H9 (cell line): ENCODE data around the gene EXOC2. TPM values are rescaled to one million over a fixed set of nuclear protein-coding genes. Genes with fewer than 3 reads are reported as not detected.

ENCODE experiments used
- DNase-seq: peaks from one replicate; pipeline ENCODE4 v3.0.0-alpha.2; 2017
- H2AFZ ChIP-seq: one replicate; pipeline ENCODE4 v1.6.1; 2013; ENCODE audit warnings: mild to moderate bottlenecking, low read length, control low read depth, moderate library complexity
- H2AK5ac ChIP-seq: 2 replicates; pipeline ENCODE4 v1.6.1; 2013; ENCODE audit warnings: low read length, control low read depth, mixed read lengths; ENCODE audit not compliant: insufficient read length
- H2BK120ac ChIP-seq: one replicate; pipeline ENCODE4 v1.6.1; 2013; ENCODE audit warnings: low read depth, mild to moderate bottlenecking, low read length, control low read depth, inconsistent platforms; ENCODE audit not compliant: poor library complexity, severe bottlenecking
- H2BK12ac ChIP-seq: 2 replicates; pipeline ENCODE4 v1.6.1; 2013; ENCODE audit warnings: low read length, control low read depth, mixed read lengths, low read depth; ENCODE audit not compliant: insufficient read length
- H2BK15ac ChIP-seq: 2 replicates; pipeline ENCODE4 v1.6.1; 2013; ENCODE audit warnings: low read depth, low read length, control low read depth
- H2BK20ac ChIP-seq: one replicate; pipeline ENCODE4 v1.6.1; 2013; ENCODE audit warnings: low read depth, mild to moderate bottlenecking, low read length, control low read depth, inconsistent platforms; ENCODE audit not compliant: poor library complexity, severe bottlenecking
- H2BK5ac ChIP-seq: 2 replicates; pipeline ENCODE4 v1.6.1; 2013; ENCODE audit warnings: low read length, control low read depth, mixed read lengths; ENCODE audit not compliant: insufficient read length
- H3K14ac ChIP-seq: 2 replicates; pipeline ENCODE4 v1.6.1; 2013; ENCODE audit warnings: low read length, control low read depth; ENCODE audit not compliant: insufficient read depth
- H3K18ac ChIP-seq: 2 replicates; pipeline ENCODE4 v1.6.1; 2013; ENCODE audit warnings: low read depth, mild to moderate bottlenecking, mixed read lengths, low read length, control low read depth; ENCODE audit not compliant: insufficient read length
- H3K23ac ChIP-seq: 2 replicates; pipeline ENCODE4 v1.6.1; 2013; ENCODE audit warnings: low read length, control low read depth, mixed read lengths, low read depth; ENCODE audit not compliant: insufficient read length
- H3K23me2 ChIP-seq: 2 replicates; pipeline ENCODE4 v1.6.1; 2013; ENCODE audit warnings: low read depth, mild to moderate bottlenecking, mixed read lengths, low read length, control low read depth; ENCODE audit not compliant: insufficient read length, poor library complexity, severe bottlenecking
- H3K27ac ChIP-seq: 2 replicates; pipeline ENCODE4 v1.5.1; 2013; ENCODE audit warnings: low read length, control low read depth, mixed read lengths, low read depth; ENCODE audit not compliant: insufficient read length
- H3K27me3 ChIP-seq: 2 replicates; pipeline ENCODE4 v1.6.1; 2013; ENCODE audit warnings: low read length, control low read depth, inconsistent platforms; ENCODE audit not compliant: insufficient read depth
- H3K4ac ChIP-seq: 2 replicates; pipeline ENCODE4 v1.6.1; 2013; ENCODE audit warnings: low read depth, mild to moderate bottlenecking, control low read depth, inconsistent platforms, low read length, moderate library complexity
- H3K4me1 ChIP-seq: 2 replicates; pipeline ENCODE4 v1.6.1; 2013; ENCODE audit warnings: low read length, control low read depth, inconsistent platforms; ENCODE audit not compliant: insufficient read depth
- H3K4me2 ChIP-seq: 2 replicates; pipeline ENCODE4 v1.6.1; 2013; ENCODE audit warnings: low read length, control low read depth, mixed read lengths; ENCODE audit not compliant: insufficient read length, insufficient read depth
- H3K56ac ChIP-seq: 2 replicates; pipeline ENCODE4 v1.6.1; 2013; ENCODE audit warnings: low read depth, mild to moderate bottlenecking, mixed read lengths, low read length, control low read depth; ENCODE audit not compliant: insufficient read length
- H3K79me1 ChIP-seq: 2 replicates; pipeline ENCODE4 v1.6.1; 2013; ENCODE audit warnings: low read depth, mild to moderate bottlenecking, moderate library complexity, low read length, control low read depth, inconsistent platforms; ENCODE audit not compliant: insufficient read depth, poor library complexity, severe bottlenecking
- H3K79me2 ChIP-seq: 2 replicates; pipeline ENCODE4 v1.6.1; 2013; ENCODE audit warnings: low read length, control low read depth, inconsistent platforms; ENCODE audit not compliant: insufficient read depth
- H3K9ac ChIP-seq: 2 replicates; pipeline ENCODE4 v1.6.1; 2013; ENCODE audit warnings: low read length, control low read depth, mixed read lengths; ENCODE audit not compliant: insufficient read length; ENCODE audit errors: extremely low read depth
- H3K9me3 ChIP-seq: one replicate; pipeline ENCODE4 v1.6.1; 2013; ENCODE audit warnings: low read depth, low read length, inconsistent platforms; ENCODE audit not compliant: control insufficient read depth
- H3T11ph ChIP-seq: one replicate; pipeline ENCODE4 v1.6.1; 2013; ENCODE audit warnings: mild to moderate bottlenecking, low read length, control low read depth, inconsistent platforms
- H4K20me1 ChIP-seq: one replicate; pipeline ENCODE4 v1.6.1; 2013; ENCODE audit not compliant: control insufficient read depth, insufficient read length, insufficient read depth
- H4K5ac ChIP-seq: 2 replicates; pipeline ENCODE4 v1.6.1; 2013; ENCODE audit warnings: low read depth, mild to moderate bottlenecking, mixed read lengths, low read length, control low read depth; ENCODE audit not compliant: insufficient read length
- H4K8ac ChIP-seq: replicated peaks from 2 replicates; pipeline ENCODE4 v1.6.1; 2013; ENCODE audit warnings: low read length, control low read depth, mixed read lengths, low read depth; ENCODE audit not compliant: insufficient read length
- H4K91ac ChIP-seq: 2 replicates; pipeline ENCODE4 v1.6.1; 2013; ENCODE audit warnings: low read depth, mild to moderate bottlenecking, moderate library complexity, mixed read lengths, low read length, control low read depth; ENCODE audit not compliant: insufficient read length
- H3K27ac Mint-ChIP-seq, 3 experiments: 2 replicates in 2 of 3; 3 replicates in 1 of 3; pipeline ENCODE4 v1.8.0; 2020 to 2021; ENCODE audit warnings: mixed read lengths in 3 of 3, mild to moderate bottlenecking in 1 of 3, moderate library complexity in 1 of 3
- H3K27me3 Mint-ChIP-seq: 2 replicates; pipeline ENCODE4 v1.8.0; 2021; ENCODE audit warnings: low read depth, mild to moderate bottlenecking, moderate library complexity, mixed read lengths
- H3K36me3 Mint-ChIP-seq, 3 experiments: 2 replicates in 2 of 3; 3 replicates in 1 of 3; pipeline ENCODE4 v1.8.0; 2020 to 2021; ENCODE audit warnings: low read depth in 3 of 3, mixed read lengths in 3 of 3; ENCODE audit not compliant: insufficient read depth in 1 of 3
- H3K4me1 Mint-ChIP-seq, 2 experiments: 2 replicates each; pipeline ENCODE4 v1.8.0; 2020; ENCODE audit warnings: mixed read lengths in 2 of 2
- H3K4me3 Mint-ChIP-seq, 2 experiments: 2 replicates in 1 of 2; 3 replicates in 1 of 2; pipeline ENCODE4 v1.8.0; 2020 to 2021; ENCODE audit warnings: mild to moderate bottlenecking in 2 of 2, mixed read lengths in 2 of 2, moderate library complexity in 1 of 2
- H3K9me3 Mint-ChIP-seq, 2 experiments: 2 replicates in 1 of 2; 3 replicates in 1 of 2; pipeline ENCODE4 v1.8.0; 2020; ENCODE audit warnings: mild to moderate bottlenecking in 2 of 2, mixed read lengths in 2 of 2, moderate library complexity in 1 of 2
- WGBS: extraction: QIAGEN DNeasy Blood & Tissue Kit; methylation state at CpG from one replicate; pipeline ENCODE4 v1.1.7; 2013; ENCODE audit warnings: missing lambda C conversion rate, low lambda C conversion rate, mixed read lengths; ENCODE audit not compliant: insufficient read length; ENCODE audit errors: extremely low coverage; 5-methylcytosine and 5-hydroxymethylcytosine counted together
- total RNA-seq: library from RNA; stranded (reverse); gene quantifications from 2 replicates; pipeline ENCODE4 v1.2.1, GENCODE V29; 2021
- TF ChIP-seq, protein P1 (sequence below): fragments of 200-600 bp; sonication (generic); conservative IDR thresholded peaks from 3 replicates; pipeline ENCODE4 v1.8.0; 2021; ENCODE audit warnings: antibody characterized with exemption, mild to moderate bottlenecking

EXOC2 gene
- total RNA-seq, 1 experiment from 2014 or later = 29.9 TPM

- Histone ChIP-seq H3K79me2 (no peaks in the 10 kb centered on the region), H4K91ac (no peak overlapping the region), H3K27me3 (no peaks in the 10 kb centered on the region), H3K79me1 (no peaks in the 10 kb centered on the region), H2BK12ac (no peak overlapping the region), H2BK5ac (no peak overlapping the region), H4K20me1 (no peaks in the 10 kb centered on the region), H3K18ac (no peak overlapping the region), H3T11ph (no peak overlapping the region), H3K4me1 (no peaks in the 10 kb centered on the region), H4K5ac (no peak overlapping the region), H3K9ac (no peak overlapping the region), H3K9me3 (no peaks in the 10 kb centered on the region), H3K56ac (no peak overlapping the region), H3K23ac (no peak overlapping the region), H2BK15ac (no peak overlapping the region), H2BK120ac (no peak overlapping the region), H4K8ac (no peak overlapping the region), H3K23me2 (no peaks in the 10 kb centered on the region), H2AFZ (no peak overlapping the region), H3K4ac (no peak overlapping the region), H2BK20ac (no peak overlapping the region), H2AK5ac (no peak overlapping the region), H3K4me2 (no peak overlapping the region), H3K27ac (no peak overlapping the region), H3K14ac (no peak overlapping the region)
- WGBS = no CpG with 5 or more reads among the region's 9 CpGs
- H3K9me3 Mint-ChIP-seq = no peaks in the 10 kb centered on the region
- no peak overlapping the region for H3K4me3 Mint-ChIP-seq
- no peaks in the 10 kb centered on the region for H3K27me3 Mint-ChIP-seq
- no peak for DNase-seq
- H3K27ac Mint-ChIP-seq = no peak overlapping the region; a peak in 1 of 7 replicates
- no peaks in the 10 kb centered on the region for H3K4me1 Mint-ChIP-seq
- peaks cover 20 to 50% (median 35%) of the 10 kb centered on the region in 3 experiments; a peak in 6 of 7 replicates for H3K36me3 Mint-ChIP-seq
- TF ChIP-seq, protein P1, sequence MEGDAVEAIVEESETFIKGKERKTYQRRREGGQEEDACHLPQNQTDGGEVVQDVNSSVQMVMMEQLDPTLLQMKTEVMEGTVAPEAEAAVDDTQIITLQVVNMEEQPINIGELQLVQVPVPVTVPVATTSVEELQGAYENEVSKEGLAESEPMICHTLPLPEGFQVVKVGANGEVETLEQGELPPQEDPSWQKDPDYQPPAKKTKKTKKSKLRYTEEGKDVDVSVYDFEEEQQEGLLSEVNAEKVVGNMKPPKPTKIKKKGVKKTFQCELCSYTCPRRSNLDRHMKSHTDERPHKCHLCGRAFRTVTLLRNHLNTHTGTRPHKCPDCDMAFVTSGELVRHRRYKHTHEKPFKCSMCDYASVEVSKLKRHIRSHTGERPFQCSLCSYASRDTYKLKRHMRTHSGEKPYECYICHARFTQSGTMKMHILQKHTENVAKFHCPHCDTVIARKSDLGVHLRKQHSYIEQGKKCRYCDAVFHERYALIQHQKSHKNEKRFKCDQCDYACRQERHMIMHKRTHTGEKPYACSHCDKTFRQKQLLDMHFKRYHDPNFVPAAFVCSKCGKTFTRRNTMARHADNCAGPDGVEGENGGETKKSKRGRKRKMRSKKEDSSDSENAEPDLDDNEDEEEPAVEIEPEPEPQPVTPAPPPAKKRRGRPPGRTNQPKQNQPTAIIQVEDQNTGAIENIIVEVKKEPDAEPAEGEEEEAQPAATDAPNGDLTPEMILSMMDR = no peak
Measured at GRCh38 chr6:568085-568484, 124.9 kb downstream of the EXOC2 start.
